T-cell (primary cell): Measurements from ENCODE around the gene UNC93A. TPM values are rescaled to one million over a fixed set of nuclear protein-coding genes. Genes with fewer than 3 reads are reported as not detected.

Experiments used
- ATAC-seq, 4 experiments: fragments of 200-7000 bp in 3 of 4; fragments of 150-1000 bp in 1 of 4; cut with Tn5 transposase; replicated peaks in 1 of 4; 1 replicate in 3 of 4; 2 replicates in 1 of 4; pipeline ENCODE4 v1.10.0; 2021; ENCODE audit warnings: moderate library complexity in 3 of 4, mild to moderate bottlenecking in 2 of 4, moderate number of reproducible peaks in 1 of 4
- CTCF ChIA-PET, 2 donors: fragments of 300-600 bp; sonication (Branson Sonifier 250); formaldehyde crosslinking; loops; one replicate each; lab custom pipeline; 2022; ENCODE audit warnings: antibody characterized with exemption in 2 of 2; lab: Charles Lee
- POLR2A ChIA-PET, 2 donors: fragments of 300-600 bp; sonication (Branson Sonifier 250); formaldehyde crosslinking; loops; one replicate each; lab custom pipeline; 2022; ENCODE audit warnings: antibody characterized with exemption in 2 of 2; lab: Charles Lee
- DNase-seq, 35 experiments: peaks; one replicate each; pipeline versions ENCODE4 v3.0.0 to v3.0.0-alpha.2; 2013 to 2023
- H3K27ac ChIP-seq: one replicate; pipeline ENCODE4 v1.5.1; 2013; ENCODE audit warnings: low read length
- H3K27me3 ChIP-seq, 2 experiments: replicated peaks in 1 of 2; 1 replicate in 1 of 2; 2 replicates in 1 of 2; pipeline versions ENCODE4 v1.6.1 to v1.7.0; 2013; ENCODE audit warnings: low read length in 1 of 2, mixed read lengths in 1 of 2; ENCODE audit not compliant: control insufficient read depth in 2 of 2, insufficient read depth in 2 of 2; ENCODE audit errors: extremely low read depth in 1 of 2
- H3K36me3 ChIP-seq, 2 donors: 1 replicate in 1 of 2; 2 replicates in 1 of 2; pipeline versions ENCODE4 v1.6.1 to v1.7.0; 2013; ENCODE audit warnings: low read length in 1 of 2; ENCODE audit not compliant: control insufficient read depth in 2 of 2, insufficient read depth in 1 of 2; ENCODE audit errors: extremely low read depth in 1 of 2
- H3K4me1 ChIP-seq, 2 experiments: 1 replicate in 1 of 2; 2 replicates in 1 of 2; pipeline versions ENCODE4 v1.6.1 to v1.7.0; 2013; ENCODE audit warnings: low read length in 2 of 2, mixed read lengths in 1 of 2; ENCODE audit not compliant: insufficient read depth in 2 of 2, control insufficient read depth in 1 of 2; ENCODE audit errors: extremely low read depth in 1 of 2
- H3K4me3 ChIP-seq, 2 donors: 1 replicate in 1 of 2; 2 replicates in 1 of 2; pipeline versions ENCODE4 v1.5.1 to v1.7.0; 2013; ENCODE audit warnings: mild to moderate bottlenecking in 2 of 2, low read length in 1 of 2, moderate library complexity in 1 of 2; ENCODE audit not compliant: control insufficient read depth in 1 of 2; ENCODE audit errors: extremely low read depth in 1 of 2
- H3K9me3 ChIP-seq: 2 replicates; pipeline ENCODE4 v1.7.0; 2013
- H3K27ac Mint-ChIP-seq, 2 donors: one replicate each; pipeline ENCODE4 v1.8.0; 2020 to 2021; ENCODE audit warnings: mild to moderate bottlenecking in 2 of 2, mixed read lengths in 2 of 2
- H3K27me3 Mint-ChIP-seq, 2 donors: one replicate each; pipeline ENCODE4 v1.8.0; 2021 to 2022; ENCODE audit warnings: mixed read lengths in 2 of 2
- H3K36me3 Mint-ChIP-seq: one replicate; pipeline ENCODE4 v1.8.0; 2021; ENCODE audit warnings: mixed read lengths
- H3K4me1 Mint-ChIP-seq, 3 donors: one replicate each; pipeline ENCODE4 v1.8.0; 2020 to 2022; ENCODE audit warnings: mixed read lengths in 3 of 3, mild to moderate bottlenecking in 1 of 3
- H3K4me3 Mint-ChIP-seq, 3 donors: one replicate each; pipeline ENCODE4 v1.8.0; 2020 to 2022; ENCODE audit warnings: mild to moderate bottlenecking in 3 of 3, mixed read lengths in 3 of 3, moderate library complexity in 3 of 3
- H3K9me3 Mint-ChIP-seq, 3 donors: one replicate each; pipeline ENCODE4 v1.8.0; 2020 to 2022; ENCODE audit warnings: mixed read lengths in 3 of 3
- WGBS: methylation state at CpG from one replicate; pipeline ENCODE4 v1.1.5; 2013; ENCODE audit warnings: missing lambda C conversion rate; ENCODE audit not compliant: insufficient coverage; 5-methylcytosine and 5-hydroxymethylcytosine counted together
- total RNA-seq, 35 experiments: library from RNA in 6 of 35; stranded (reverse) in 6 of 35; fragments of 120-200 nt in 1 of 35; gene quantifications; one replicate each; pipeline versions ENCODE4 v1.2.1 to v1.2.4 and lab custom pipeline; 2013 to 2026

The UNC93A gene
- total RNA-seq, 5 donors from 2014 or later (not counting 1 experiment from before 2014, with no cell fraction given): not detected

GRCh38 chr6:167270499-167271311 lies 20.4 kb upstream of the UNC93A start:
- Histone ChIP-seq H3K27me3 (peaks cover 0 to 27% of the 10 kb centered on the region in 2 experiments), H3K4me3 (no peak overlapping the region), H3K27ac (no peak overlapping the region), H3K4me1 (no peaks in the 10 kb centered on the region), H3K9me3 (no peaks in the 10 kb centered on the region), H3K36me3 (no peaks in the 10 kb centered on the region)
- Mint-ChIP-seq H3K4me3 (no peak overlapping the region), H3K4me1 (no peaks in the 10 kb centered on the region), H3K9me3 (no peaks in the 10 kb centered on the region), H3K27me3 (peaks cover 9 to 13% of the 10 kb centered on the region in 2 donors), H3K27ac (no peak overlapping the region), H3K36me3 (no peaks in the 10 kb centered on the region)
- POLR2A ChIA-PET: no interaction called here
- 78% methylated on average over 17 of the region's 26 CpGs for WGBS
- DNase-seq: no peak
- no peak for ATAC-seq
- CTCF ChIA-PET: no interaction called here

- H3K4me3 ChIP-seq: no peak overlapping the region
- H3K9me3 Mint-ChIP-seq: no peaks in the 10 kb centered on the region
- peaks cover 0 to 31% of the 10 kb centered on the region in 2 experiments for H3K27me3 ChIP-seq
- no peaks in the 10 kb centered on the region for H3K36me3 Mint-ChIP-seq
- DNase-seq: no peak
- WGBS: 66% methylated on average over 6 of the region's 6 CpGs
- ATAC-seq: no peak
- H3K4me1 Mint-ChIP-seq: no peaks in the 10 kb centered on the region
- no peaks in the 10 kb centered on the region for H3K4me1 ChIP-seq
- no peaks in the 10 kb centered on the region for H3K36me3 ChIP-seq
- no peak overlapping the region for H3K27ac ChIP-seq
- peaks cover 14% of the 10 kb centered on the region in 2 donors for H3K27me3 Mint-ChIP-seq
- ChIA-PET POLR2A (no interaction called here), CTCF (interaction anchor here in 1 of 2 donors (0.6 kb wide), 1 partner anchor 14 kb away, joined by 3 read pairs; no protein-coding TSS in a partner anchor)
- H3K9me3 ChIP-seq: no peaks in the 10 kb centered on the region
- H3K27ac Mint-ChIP-seq: no peak overlapping the region
- H3K4me3 Mint-ChIP-seq: no peak overlapping the region
Observed at GRCh38 chr6:167272151-167272550, 19.0 kb upstream of the UNC93A start.

GRCh38 chr6:167272696-167273379 lies 18.3 kb upstream of the UNC93A start:
- Histone ChIP-seq H3K4me3 (no peak overlapping the region), H3K27ac (no peak overlapping the region), H3K36me3 (no peaks in the 10 kb centered on the region), H3K4me1 (no peaks in the 10 kb centered on the region), H3K9me3 (no peaks in the 10 kb centered on the region), H3K27me3 (peaks cover 0 to 35% of the 10 kb centered on the region in 2 experiments)
- POLR2A ChIA-PET: no interaction called here
- no peaks in the 10 kb centered on the region for H3K9me3 Mint-ChIP-seq
- DNase-seq: no peak
- no peak for ATAC-seq
- no peak overlapping the region for H3K27ac Mint-ChIP-seq
- H3K36me3 Mint-ChIP-seq: no peaks in the 10 kb centered on the region
- CTCF ChIA-PET: interaction anchor here in 1 of 2 donors (0.6 kb wide), 1 partner anchor 78 kb away, joined by 5 read pairs; no protein-coding TSS in a partner anchor
- no peak overlapping the region for H3K4me3 Mint-ChIP-seq
- WGBS: 73% methylated on average over 11 of the region's 11 CpGs
- H3K4me1 Mint-ChIP-seq: no peaks in the 10 kb centered on the region
- H3K27me3 Mint-ChIP-seq: peaks cover 19 to 20% of the 10 kb centered on the region in 2 donors

DNA sequence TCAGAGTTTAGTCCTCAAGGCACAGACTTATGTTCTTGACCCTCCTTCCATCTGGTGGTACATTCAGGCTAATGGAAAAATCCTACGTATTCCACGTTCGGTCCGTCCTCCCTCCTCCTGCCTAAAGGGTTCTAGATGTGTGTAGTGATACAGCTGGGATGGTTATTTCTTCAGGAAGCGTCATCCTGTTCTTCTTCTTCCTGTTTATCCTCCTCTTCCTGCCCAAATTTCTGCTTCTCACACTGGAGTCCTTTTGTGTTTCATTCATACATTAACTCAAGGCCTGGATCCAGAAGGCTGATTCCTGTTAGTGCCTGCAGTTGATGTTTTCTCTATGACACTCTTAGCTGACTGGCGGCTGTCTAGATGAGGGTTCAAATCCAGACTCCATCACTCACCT lies 16.8 kb upstream of the UNC93A start:
- Histone ChIP-seq H3K4me1 (no peaks in the 10 kb centered on the region), H3K9me3 (no peaks in the 10 kb centered on the region), H3K27ac (no peak overlapping the region), H3K27me3 (peaks cover 0 to 37% of the 10 kb centered on the region in 2 experiments), H3K36me3 (no peaks in the 10 kb centered on the region), H3K4me3 (no peak overlapping the region)
- H3K27ac Mint-ChIP-seq: no peak overlapping the region
- no peaks in the 10 kb centered on the region for H3K9me3 Mint-ChIP-seq
- peaks cover 23 to 25% of the 10 kb centered on the region in 2 donors for H3K27me3 Mint-ChIP-seq
- DNase-seq (no peak), ATAC-seq (no peak)
- 100% methylated on average over 1 of the region's 6 CpGs for WGBS
- no peaks in the 10 kb centered on the region for H3K36me3 Mint-ChIP-seq
- no peak overlapping the region for H3K4me3 Mint-ChIP-seq
- CTCF ChIA-PET: no interaction called here
- H3K4me1 Mint-ChIP-seq: no peaks in the 10 kb centered on the region
- POLR2A ChIA-PET: no interaction called here

DNA sequence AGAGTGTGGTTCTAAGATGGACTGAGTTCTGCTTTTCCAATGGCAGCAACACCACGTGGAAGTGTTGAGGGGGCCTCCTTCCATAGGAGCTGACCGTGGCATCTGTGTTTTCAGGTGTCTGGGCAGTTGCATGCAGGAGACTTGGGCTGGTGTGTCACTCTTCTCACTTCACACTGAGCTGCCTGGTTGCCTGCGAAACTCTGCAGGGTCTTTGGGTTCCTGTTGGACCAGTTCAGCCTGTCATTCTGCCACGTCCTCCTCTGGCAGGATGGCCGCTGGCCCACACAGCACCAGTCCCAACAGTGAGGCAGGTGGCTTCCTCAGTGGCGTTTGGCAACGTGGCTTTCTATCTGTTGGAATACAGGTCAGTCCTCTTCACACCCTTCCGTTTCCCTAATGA lies 16.1 kb upstream of the UNC93A start:
- ChIA-PET POLR2A (no interaction called here), CTCF (no interaction called here)
- Mint-ChIP-seq H3K4me1 (no peaks in the 10 kb centered on the region), H3K4me3 (no peak overlapping the region), H3K36me3 (no peaks in the 10 kb centered on the region), H3K9me3 (no peaks in the 10 kb centered on the region), H3K27me3 (peaks cover 24% of the 10 kb centered on the region in 2 donors), H3K27ac (no peak overlapping the region)
- Histone ChIP-seq H3K27me3 (peaks cover 0 to 37% of the 10 kb centered on the region in 2 experiments), H3K4me3 (no peak overlapping the region), H3K9me3 (no peaks in the 10 kb centered on the region), H3K36me3 (no peaks in the 10 kb centered on the region), H3K27ac (no peak overlapping the region), H3K4me1 (no peaks in the 10 kb centered on the region)
- no peak for DNase-seq
- 75% methylated on average over 8 of the region's 8 CpGs for WGBS
- ATAC-seq: no peak

DNA sequence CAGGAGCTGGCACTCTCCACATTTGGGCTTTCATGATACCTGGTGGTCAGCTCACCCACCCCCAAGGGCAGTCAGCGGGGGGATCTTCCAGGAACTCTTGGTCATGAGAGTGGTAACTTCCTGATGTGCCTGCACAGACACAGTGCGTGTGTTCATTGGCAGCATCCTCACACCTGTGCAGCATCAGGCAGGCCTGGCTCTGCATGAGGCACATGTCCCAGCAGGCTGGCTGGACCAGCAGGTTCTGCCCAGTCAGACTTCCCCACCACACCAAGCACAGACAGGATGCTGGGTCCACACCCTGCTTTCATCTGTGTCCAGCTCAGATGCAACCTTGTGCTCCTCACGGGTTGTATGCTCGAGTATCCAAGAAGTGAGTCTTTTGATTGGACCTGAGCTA lies 15.7 kb upstream of the UNC93A start:
- CTCF ChIA-PET: no interaction called here
- Mint-ChIP-seq H3K27ac (no peak overlapping the region), H3K27me3 (peaks cover 22 to 25% of the 10 kb centered on the region in 2 donors), H3K4me3 (no peak overlapping the region), H3K36me3 (no peaks in the 10 kb centered on the region), H3K4me1 (no peaks in the 10 kb centered on the region), H3K9me3 (no peaks in the 10 kb centered on the region)
- H3K36me3 ChIP-seq: no peaks in the 10 kb centered on the region
- peaks cover 0 to 33% of the 10 kb centered on the region in 2 experiments for H3K27me3 ChIP-seq
- DNase-seq: no peak
- no peak for ATAC-seq
- no peak overlapping the region for H3K27ac ChIP-seq
- 75% methylated on average over 3 of the region's 4 CpGs for WGBS
- H3K4me3 ChIP-seq: no peak overlapping the region
- H3K4me1 ChIP-seq: no peaks in the 10 kb centered on the region
- POLR2A ChIA-PET: no interaction called here
- H3K9me3 ChIP-seq: no peaks in the 10 kb centered on the region
